ENCODE results near the gene PRKCB. TPM values are rescaled to one million over a fixed set of nuclear protein-coding genes. Genes with fewer than 3 reads are reported as not detected.

PRKCB gene
- total and polyA plus RNA-seq, 2 experiments from 2014 or later: 0.70 to 0.92 TPM

GRCh38 chr16:24118126-24118821, 282.5 kb downstream of the PRKCB start:
- TF ChIP-seq EZH2 (IDR thresholded peaks at IDR 0.05; ENCODE audit: borderline replicate concordance) (no peak), CTCF (IDR thresholded peaks at IDR 0.05; ENCODE audit: poor library complexity) (no peak), EZH2phosphoT487 (IDR thresholded peaks at IDR 0.05; ENCODE audit: low read depth, severe bottlenecking, unreplicated experiment) (no peak)
- DNase-seq (ENCODE audit: low spot score): no peak
- Histone ChIP-seq H4K20me1 (ENCODE audit: insufficient read depth, poor library complexity, severe bottlenecking) (no peaks in the 10 kb centered on the region), H3K27me3 (peaks cover 23% of the 10 kb centered on the region), H3K4me1 (ENCODE audit: insufficient read depth) (peaks cover 4% of the 10 kb centered on the region), H2AFZ (no peak overlapping the region), H3K36me3 (replicated peaks; ENCODE audit: insufficient read depth, low read depth) (no peaks in the 10 kb centered on the region), H3K4me2 (no peak overlapping the region), H3K4me3 (no peak overlapping the region), H3K9me3 (ENCODE audit: low read depth) (no peaks in the 10 kb centered on the region), H3K27ac (no peak overlapping the region), H3K9me2 (replicated peaks; ENCODE audit: insufficient read depth) (no peaks in the 10 kb centered on the region), H3K79me2 (no peaks in the 10 kb centered on the region)
- WGBS (ENCODE audit: low lambda C conversion rate, missing lambda C conversion rate): 65% methylated on average over 7 of the region's 7 CpGs

GRCh38 chr16:24119807-24120206, 284.0 kb downstream of the PRKCB start:
- DNase-seq (ENCODE audit: low spot score): no peak
- H3K27me3 ChIP-seq: peaks cover 28% of the 10 kb centered on the region
- no peak for TF ChIP-seq EZH2 (IDR thresholded peaks at IDR 0.05; ENCODE audit: borderline replicate concordance)
- TF ChIP-seq CTCF (IDR thresholded peaks at IDR 0.05; ENCODE audit: poor library complexity): no peak
- TF ChIP-seq EZH2phosphoT487 (IDR thresholded peaks at IDR 0.05; ENCODE audit: low read depth, severe bottlenecking, unreplicated experiment): no peak
- H2AFZ ChIP-seq: no peak overlapping the region
- no peaks in the 10 kb centered on the region for H3K9me2 ChIP-seq (replicated peaks; ENCODE audit: insufficient read depth)
- H4K20me1 ChIP-seq (ENCODE audit: insufficient read depth, poor library complexity, severe bottlenecking): no peaks in the 10 kb centered on the region
- H3K4me1 ChIP-seq (ENCODE audit: insufficient read depth): peaks cover 4% of the 10 kb centered on the region
- H3K27ac ChIP-seq: no peak overlapping the region
- no peaks in the 10 kb centered on the region for H3K36me3 ChIP-seq (replicated peaks; ENCODE audit: insufficient read depth, low read depth)
- no peaks in the 10 kb centered on the region for H3K79me2 ChIP-seq
- H3K4me3 ChIP-seq: no peak overlapping the region
- WGBS (ENCODE audit: low lambda C conversion rate, missing lambda C conversion rate): 82% methylated on average over 6 of the region's 6 CpGs
- no peak overlapping the region for H3K4me2 ChIP-seq
- H3K9me3 ChIP-seq (ENCODE audit: low read depth): no peaks in the 10 kb centered on the region

- Histone ChIP-seq H3K4me3 (no peak overlapping the region), H2AFZ (no peak overlapping the region), H3K9me3 (ENCODE audit: low read depth) (no peaks in the 10 kb centered on the region), H3K27ac (no peak overlapping the region), H3K9me2 (replicated peaks; ENCODE audit: insufficient read depth) (no peaks in the 10 kb centered on the region), H3K79me2 (no peaks in the 10 kb centered on the region), H3K36me3 (replicated peaks; ENCODE audit: insufficient read depth, low read depth) (no peaks in the 10 kb centered on the region), H3K4me1 (ENCODE audit: insufficient read depth) (no peaks in the 10 kb centered on the region), H4K20me1 (ENCODE audit: insufficient read depth, poor library complexity, severe bottlenecking) (no peaks in the 10 kb centered on the region), H3K4me2 (no peak overlapping the region), H3K27me3 (peaks cover 30% of the 10 kb centered on the region)
- TF ChIP-seq CTCF (IDR thresholded peaks at IDR 0.05; ENCODE audit: poor library complexity) (no peak), EZH2 (IDR thresholded peaks at IDR 0.05; ENCODE audit: borderline replicate concordance) (no peak)
- DNase-seq (ENCODE audit: low spot score): no peak
- 84% methylated on average over 1 of the region's 1 CpG for WGBS (ENCODE audit: low lambda C conversion rate, missing lambda C conversion rate)
Measured at GRCh38 chr16:24123275-24123674, 287.5 kb downstream of the PRKCB start.
